SK-N-SH (cell line): ENCODE measurements around the gene GPR143. TPM values are rescaled to one million over a fixed set of nuclear protein-coding genes. Genes with fewer than 3 reads are reported as not detected.

Source experiments
- CTCF ChIA-PET: fragments of 300-600, 350-600 bp; formaldehyde crosslinking; extraction: SDS; loops from one replicate; lab custom pipeline; 2021; lab: Yijun Ruan, JAX
- POLR2A ChIA-PET: fragments of 350-600 bp; sonication (Branson Sonifier 250); formaldehyde crosslinking; extraction: SDS; loops from one replicate; lab custom pipeline; 2020; ENCODE audit warnings: antibody characterized with exemption, inconsistent platforms; lab: Yijun Ruan, JAX
- DNase-seq: peaks from one replicate; pipeline ENCODE4 v3.0.0; 2012
- H2AFZ ChIP-seq: fragments of 200-600 bp; sonication (generic); 2 replicates; pipeline ENCODE4 v1.8.1; 2016; ENCODE audit warnings: antibody characterized with exemption, mild to moderate bottlenecking, low read depth
- H3F3A ChIP-seq: fragments of 200-600 bp; sonication (generic); replicated peaks from 2 replicates; pipeline ENCODE3; 2016; ENCODE audit warnings: antibody characterized with exemption, mild to moderate bottlenecking; ENCODE audit not compliant: insufficient read depth
- H3K27ac ChIP-seq, 2 experiments: fragments of 200-500 bp in 1 of 2; fragments of 200-600 bp in 1 of 2; sonication (Bioruptor generic) in 1 of 2; sonication (generic), shearing (Covaris generic) in 1 of 2; 2 replicates each; pipeline versions ENCODE4 v1.5.1 to v1.6.1; 2014 to 2016; ENCODE audit warnings: low read depth in 2 of 2, inconsistent platforms in 1 of 2, low read length in 1 of 2, mild to moderate bottlenecking in 1 of 2, mixed read lengths in 1 of 2
- H3K27me3 ChIP-seq: fragments of 200-600 bp; sonication (generic), shearing (Covaris generic); 2 replicates; pipeline ENCODE4 v1.6.1; 2016; ENCODE audit warnings: mixed run types; ENCODE audit not compliant: insufficient read depth
- H3K36me3 ChIP-seq, 2 experiments: fragments of 200-500 bp in 1 of 2; fragments of 200-600 bp in 1 of 2; sonication (Bioruptor generic) in 1 of 2; sonication (generic) in 1 of 2; replicated peaks in 1 of 2; 2 replicates each; pipeline versions ENCODE3 to v1.5.1; 2014 to 2016; ENCODE audit warnings: low read length in 1 of 2, mild to moderate bottlenecking in 1 of 2; ENCODE audit not compliant: insufficient read depth in 2 of 2, control insufficient read depth in 1 of 2
- H3K4me1 ChIP-seq, 2 experiments: fragments of 200-500 bp in 1 of 2; fragments of 200-600 bp in 1 of 2; sonication (Bioruptor generic) in 1 of 2; sonication (generic), shearing (Covaris generic) in 1 of 2; 2 replicates each; pipeline versions ENCODE4 v1.5.1 to v1.6.1; 2014 to 2016; ENCODE audit warnings: low read depth in 1 of 2, low read length in 1 of 2, mixed run types in 1 of 2; ENCODE audit not compliant: insufficient read depth in 2 of 2, control insufficient read depth in 1 of 2
- H3K4me2 ChIP-seq: fragments of 200-600 bp; sonication (generic), shearing (Covaris generic); 2 replicates; pipeline ENCODE4 v1.6.1; 2017; ENCODE audit warnings: mixed run types
- H3K4me3 ChIP-seq, 2 experiments: fragments of 200-500 bp in 1 of 2; fragments of 200-600 bp in 1 of 2; sonication (Bioruptor generic) in 1 of 2; sonication (generic), shearing (Covaris generic) in 1 of 2; 2 replicates each; pipeline versions ENCODE4 v1.5.1 to v1.8.1; 2014 to 2016; ENCODE audit warnings: low read depth in 2 of 2, inconsistent platforms in 1 of 2, low read length in 1 of 2, mild to moderate bottlenecking in 1 of 2, mixed read lengths in 1 of 2, moderate library complexity in 1 of 2
- H3K79me2 ChIP-seq: fragments of 200-600 bp; sonication (generic); 2 replicates; pipeline ENCODE4 v1.8.1; 2017; ENCODE audit warnings: mild to moderate bottlenecking; ENCODE audit not compliant: insufficient read depth
- H3K9ac ChIP-seq: fragments of 200-600 bp; sonication (generic); 2 replicates; pipeline ENCODE4 v1.6.1; 2017; ENCODE audit warnings: mixed run types
- H3K9me2 ChIP-seq: fragments of 200-600 bp; sonication (generic); 2 replicates; pipeline ENCODE4 v1.6.1; 2017; ENCODE audit warnings: mixed run types
- H3K9me3 ChIP-seq: fragments of 200-600 bp; sonication (generic); 2 replicates; pipeline ENCODE4 v1.6.1; 2017; ENCODE audit warnings: mixed run types, mild to moderate bottlenecking, moderate library complexity
- H4K20me1 ChIP-seq: fragments of 200-600 bp; sonication (generic); 2 replicates; pipeline ENCODE4 v1.6.1; 2017; ENCODE audit warnings: mild to moderate bottlenecking, mixed run types; ENCODE audit not compliant: insufficient read depth
- CHD2 ChIP-seq: fragments of 150-350 bp; IDR thresholded peaks from 2 replicates; pipeline ENCODE4 v1.6.1; 2018; ENCODE audit warnings: low read length; ENCODE audit not compliant: partially characterized antibody
- CTCF ChIP-seq: fragments of 200-600 bp; sonication (generic); IDR thresholded peaks from 2 replicates; pipeline ENCODE4 v1.6.1; 2017; ENCODE audit warnings: antibody characterized with exemption, mild to moderate bottlenecking, moderate library complexity
- ELF1 ChIP-seq: IDR thresholded peaks from 2 replicates; pipeline ENCODE4 v1.4.0; 2012
- EP300 ChIP-seq, 2 experiments: IDR thresholded peaks; 2 replicates each; pipeline versions ENCODE4 v1.4.0 to v1.6.1; 2012; ENCODE audit warnings: borderline replicate concordance in 1 of 2, low read depth in 1 of 2, low read length in 1 of 2
- EZH2phosphoT487 ChIP-seq: fragments of 200-600 bp; sonication (generic); IDR thresholded peaks from 2 replicates; pipeline ENCODE4 v1.6.1; 2017; ENCODE audit warnings: low read depth, mixed run types, mild to moderate bottlenecking, antibody characterized with exemption, moderate library complexity, borderline replicate concordance
- FOSL2 ChIP-seq: IDR thresholded peaks from 2 replicates; pipeline ENCODE4 v1.4.0; 2012; ENCODE audit warnings: low read depth, mild to moderate bottlenecking, moderate library complexity, borderline replicate concordance
- GATA2 ChIP-seq: sonication (generic); formaldehyde crosslinking; IDR thresholded peaks from 2 replicates; pipeline ENCODE4 v1.5.0; 2020; ENCODE audit warnings: mild to moderate bottlenecking, missing genetic modification reagents
- IRF3 ChIP-seq: fragments of 150-350 bp; IDR thresholded peaks from 2 replicates; pipeline ENCODE4 v1.6.1; 2016; ENCODE audit warnings: mild to moderate bottlenecking, low read depth, low read length
- JUND ChIP-seq: IDR thresholded peaks from 2 replicates; pipeline ENCODE4 v1.4.0; 2012
- MAX ChIP-seq: IDR thresholded peaks from 2 replicates; pipeline ENCODE4 v1.4.0; 2012; ENCODE audit warnings: low read depth
- NRF1 ChIP-seq: IDR thresholded peaks from 2 replicates; pipeline ENCODE4 v1.6.1; 2012; ENCODE audit warnings: low read depth, mild to moderate bottlenecking, low read length
- RCOR1 ChIP-seq: fragments of 150-350 bp; IDR thresholded peaks from 2 replicates; pipeline ENCODE4 v1.6.1; 2017; ENCODE audit warnings: antibody characterized with exemption, low read length
- RFX5 ChIP-seq: IDR thresholded peaks from 2 replicates; pipeline ENCODE4 v1.6.1; 2012; ENCODE audit warnings: mild to moderate bottlenecking, improper control_type of control experiment, low read length
- TEAD4 ChIP-seq: IDR thresholded peaks from 2 replicates; pipeline ENCODE4 v1.4.0; 2012; ENCODE audit warnings: mild to moderate bottlenecking, borderline replicate concordance; ENCODE audit not compliant: insufficient read depth
- USF1 ChIP-seq: IDR thresholded peaks from 2 replicates; pipeline ENCODE4 v1.4.0; 2012; ENCODE audit warnings: low read depth, borderline replicate concordance
- ZBTB33 ChIP-seq: IDR thresholded peaks from 2 replicates; pipeline ENCODE4 v1.4.0; 2012; ENCODE audit warnings: low read depth, borderline replicate concordance
- WGBS: methylation state at CpG from one replicate; pipeline ENCODE4 v1.1.6; 2017; ENCODE audit warnings: low lambda C conversion rate; 5-methylcytosine and 5-hydroxymethylcytosine counted together
- polyA plus RNA-seq, 3 experiments: library from polyadenylated mRNA; depleted of rRNA; stranded (reverse); fragments of >200 nt; gene quantifications; 2 replicates each; pipeline ENCODE4 v1.2.3, GENCODE V29; 2012

The GPR143 gene
- polyA plus RNA-seq, 1 of the 3 experiments (the other 2 are of a cell fraction), result not detected

- no peak for DNase-seq
- no peaks in the 10 kb centered on the region for H3K36me3 ChIP-seq
- H4K20me1 ChIP-seq, result no peaks in the 10 kb centered on the region
- no peaks in the 10 kb centered on the region for H3K79me2 ChIP-seq
- H3K9me3 ChIP-seq, result no peaks in the 10 kb centered on the region
- H3K27ac ChIP-seq, result no peak overlapping the region
- WGBS, result 36% methylated on average over 6 of the region's 6 CpGs
- no peak overlapping the region for H3K4me2 ChIP-seq
- H3K4me1 ChIP-seq, result no peaks in the 10 kb centered on the region
- no peak overlapping the region for H3K4me3 ChIP-seq
- no peak overlapping the region for H3K9ac ChIP-seq
- peaks cover 8% of the 10 kb centered on the region; the same call in 1 of the 2 replicates for H3K27me3 ChIP-seq
- no peak overlapping the region for H2AFZ ChIP-seq
- H3K9me2 ChIP-seq, result no peaks in the 10 kb centered on the region
- POLR2A ChIA-PET, result no interaction called here
- no peaks in the 10 kb centered on the region for H3F3A ChIP-seq
- TF ChIP-seq JUND, result no peak
- no peak for TF ChIP-seq EZH2phosphoT487
- no peak for TF ChIP-seq ELF1
- no peak for TF ChIP-seq TEAD4
- TF ChIP-seq ZBTB33, result no peak
- no peak for TF ChIP-seq USF1
- no peak for TF ChIP-seq RCOR1
- TF ChIP-seq NRF1, result no peak
- CTCF ChIA-PET, result no interaction called here
These were observed 1.7 kb upstream of the GPR143 start for GRCh38 chrX:9767375-9767774.

GRCh38 chrX:9765072-9765736 lies 443 bp downstream of the GPR143 start:
- Histone ChIP-seq H3F3A (no peaks in the 10 kb centered on the region), H4K20me1 (no peaks in the 10 kb centered on the region), H3K9me2 (no peaks in the 10 kb centered on the region), H3K9me3 (no peaks in the 10 kb centered on the region), H3K9ac (no peak overlapping the region), H3K4me1 (no peaks in the 10 kb centered on the region), H3K79me2 (no peaks in the 10 kb centered on the region), H3K4me3 (no peak overlapping the region), H3K27ac (no peak overlapping the region), H3K36me3 (no peaks in the 10 kb centered on the region), H2AFZ (no peak overlapping the region), H3K27me3 (peaks cover 8% of the 10 kb centered on the region; the same call in 1 of the 2 replicates), H3K4me2 (no peak overlapping the region)
- no peak for DNase-seq
- ChIA-PET CTCF (no interaction called here), POLR2A (no interaction called here)
- 71% methylated on average over 16 of the region's 67 CpGs for WGBS
- no peak for TF ChIP-seq RFX5
- no peak for TF ChIP-seq EP300 (IDR thresholded peaks at IDR 0.05; ENCODE audit: borderline replicate concordance in 1 of 2, low read depth in 1 of 2, low read length in 1 of 2)
- TF ChIP-seq IRF3, result no peak
- no peak for TF ChIP-seq ZBTB33
- TF ChIP-seq CHD2, result no peak
- TF ChIP-seq MAX, result no peak
- no peak for TF ChIP-seq USF1
- TF ChIP-seq CTCF, result no peak
- no peak for TF ChIP-seq FOSL2
- no peak for TF ChIP-seq GATA2
- no peak for TF ChIP-seq NRF1
- no peak for TF ChIP-seq EZH2phosphoT487
